Activated B cell treated with CpG ODN at 0.5 μM for 24 hours (primary cell): ENCODE results near the gene KASH5. TPM values are rescaled to one million over a fixed set of nuclear protein-coding genes. Genes with fewer than 3 reads are reported as not detected.
A peak's percentile ranks its signal among the peaks of the same experiment; 100 is the strongest.

Source experiments
- ATAC-seq: fragments of 200-7000 bp; cut with Tn5 transposase; one replicate; pipeline ENCODE4 v1.10.0; 2021; ENCODE audit warnings: low read depth, mild to moderate bottlenecking, moderate library complexity
- CTCF ChIA-PET: fragments of 350-600 bp; sonication (Branson Sonifier 250); formaldehyde crosslinking; loops from one replicate; lab custom pipeline; 2021; ENCODE audit warnings: antibody characterized with exemption; lab: Charles Lee
- POLR2A ChIA-PET: fragments of 350-600 bp; sonication (Branson Sonifier 250); formaldehyde crosslinking; loops from one replicate; lab custom pipeline; 2021; ENCODE audit warnings: antibody characterized with exemption; lab: Charles Lee
- DNase-seq: peaks from one replicate; pipeline ENCODE4 v3.0.0; 2022
- H3K27ac Mint-ChIP-seq: one replicate; pipeline ENCODE4 v1.8.0; 2020; ENCODE audit warnings: mixed read lengths
- H3K27me3 Mint-ChIP-seq: one replicate; pipeline ENCODE4 v1.8.0; 2021; ENCODE audit warnings: mixed read lengths
- H3K36me3 Mint-ChIP-seq: one replicate; pipeline ENCODE4 v1.8.0; 2021; ENCODE audit warnings: low read depth, mixed read lengths
- H3K4me1 Mint-ChIP-seq: one replicate; pipeline ENCODE4 v1.8.0; 2021; ENCODE audit warnings: mixed read lengths
- H3K4me3 Mint-ChIP-seq: one replicate; pipeline ENCODE4 v1.8.0; 2020; ENCODE audit warnings: mild to moderate bottlenecking, mixed read lengths
- H3K9me3 Mint-ChIP-seq: one replicate; pipeline ENCODE4 v1.8.0; 2020; ENCODE audit warnings: mixed read lengths
- CTCF ChIP-seq: fragments of 200-600 bp; IDR thresholded peaks from one replicate; pipeline ENCODE4 v1.8.0; 2022; ENCODE audit warnings: antibody characterized with exemption, mild to moderate bottlenecking
- intact Hi-C: fragments of 100-400 bp; cut with micrococcal nuclease; formaldehyde crosslinking; loops from one replicate; pipeline ENCODE4 v1.15.1; 2024
- total RNA-seq: library from RNA; stranded (reverse); gene quantifications from 2 replicates; pipeline ENCODE4 v1.2.3, GENCODE V29; 2022

Gene KASH5
- total RNA-seq, 1 donor from 2014 or later, result 0.62 TPM

GRCh38 chr19:49362048-49362928 is 25.8 kb upstream of the KASH5 start, which contains the start of gene TEAD2:
Gene TEAD2 (minus strand): TSS chr19:49362416. CDS start chr19:49360075, 2,341 bp downstream.
- intact Hi-C loops, result loop anchor here (2.0 kb wide), 1 partner anchor 61 kb away; no protein-coding TSS in a partner anchor
- POLR2A ChIA-PET, result interaction anchor here (0.6 to 7.0 kb wide), 13 partner anchors 12 to 142 kb away, joined by 3 to 89 read pairs (median 4); partner anchors contain the start of genes CD37 and KASH5
- DNase-seq (peak; percentile 51), ATAC-seq (no peak)
- peak within 1 kb of the TSS; percentile 87 for H3K27ac Mint-ChIP-seq
- TF ChIP-seq CTCF, result no peak
- no peaks in the 10 kb centered on the region for H3K9me3 Mint-ChIP-seq
- CTCF ChIA-PET, result no interaction called here
- H3K27me3 Mint-ChIP-seq, result no peaks in the 10 kb centered on the region
- H3K36me3 Mint-ChIP-seq, result no peaks in the 10 kb centered on the region
- H3K4me3 Mint-ChIP-seq, result no peak within 1 kb of the TSS
- H3K4me1 Mint-ChIP-seq, result peaks cover 38% of the 10 kb centered on the region

- ChIA-PET POLR2A (interaction anchor here (0.6 to 7.0 kb wide), 10 partner anchors 12 to 142 kb away, joined by 3 to 73 read pairs (median 4); partner anchors contain the start of genes CD37 and KASH5), CTCF (no interaction called here)
- TF ChIP-seq CTCF, result no peak
- Mint-ChIP-seq H3K9me3 (no peaks in the 10 kb centered on the region), H3K27me3 (no peaks in the 10 kb centered on the region), H3K27ac (no peak overlapping the region), H3K4me3 (no peak overlapping the region), H3K36me3 (no peaks in the 10 kb centered on the region), H3K4me1 (peaks cover 34% of the 10 kb centered on the region)
- no peak for DNase-seq
- ATAC-seq, result no peak
- intact Hi-C loops, result loop anchor here (1.0 to 2.0 kb wide), 5 partner anchors 23 to 62 kb away; partner anchors contain the start of gene CD37
These were observed 25.2 kb upstream of the KASH5 start for GRCh38 chr19:49362929-49363267.

- ChIA-PET CTCF (no interaction called here), POLR2A (interaction anchor here (0.5 to 7.0 kb wide), 13 partner anchors 12 to 1041 kb away, joined by 3 to 73 read pairs (median 4); partner anchors contain the start of genes CD37 and KASH5)
- Mint-ChIP-seq H3K27ac (no peak within 1 kb of the TSS), H3K27me3 (no peaks in the 10 kb centered on the region), H3K9me3 (no peaks in the 10 kb centered on the region), H3K4me1 (peaks cover 31% of the 10 kb centered on the region), H3K4me3 (peak within 1 kb of the TSS; percentile 29), H3K36me3 (no peaks in the 10 kb centered on the region)
- ATAC-seq (peak; percentile 85), DNase-seq (peak; percentile 94)
- no peak for TF ChIP-seq CTCF
- intact Hi-C loops, result loop anchor here (1.0 to 2.0 kb wide), 5 partner anchors 23 to 63 kb away; partner anchors contain the start of gene CD37
These were observed 24.6 kb upstream of the KASH5 start, which contains the start of gene DKKL1 for GRCh38 chr19:49363268-49364082. Gene DKKL1 (plus strand): TSS chr19:49363877. CDS start chr19:49363999, 122 bp downstream.

- Mint-ChIP-seq H3K4me3 (peak overlapping the region; percentile 29), H3K9me3 (no peaks in the 10 kb centered on the region), H3K27ac (no peak overlapping the region), H3K4me1 (peaks cover 31% of the 10 kb centered on the region), H3K36me3 (no peaks in the 10 kb centered on the region), H3K27me3 (no peaks in the 10 kb centered on the region)
- intact Hi-C loops, result no loop called here
- ChIA-PET POLR2A (interaction anchor here (0.5 to 1.8 kb wide), 4 partner anchors 11 to 1042 kb away, joined by 4 to 20 read pairs (median 6); no protein-coding TSS in a partner anchor), CTCF (no interaction called here)
- ATAC-seq (no peak), DNase-seq (no peak)
- TF ChIP-seq CTCF, result no peak
These were observed 23.8 kb upstream of the KASH5 start for GRCh38 chr19:49364083-49364737.
